GM23248 (cell line): ENCODE data around the gene CIRBP. TPM values are rescaled to one million over a fixed set of nuclear protein-coding genes. Genes with fewer than 3 reads are reported as not detected.

Experiments
- DNase-seq: peaks from one replicate; pipeline ENCODE4 v3.0.0-alpha.2; 2015
- H2AFZ ChIP-seq: fragments of 200-600 bp; sonication (generic); 2 replicates; pipeline ENCODE4 v1.6.1; 2016; ENCODE audit warnings: antibody characterized with exemption
- H3F3A ChIP-seq: fragments of 200-600 bp; sonication (generic); 2 replicates; pipeline ENCODE4 v1.6.1; 2016; ENCODE audit warnings: mild to moderate bottlenecking, antibody characterized with exemption, mixed run types; ENCODE audit not compliant: insufficient read depth
- H3K27ac ChIP-seq: fragments of 200-600 bp; sonication (generic); 2 replicates; pipeline ENCODE4 v1.5.1; 2016; ENCODE audit warnings: mild to moderate bottlenecking
- H3K27me3 ChIP-seq: fragments of 200-600 bp; sonication (generic); replicated peaks from 2 replicates; pipeline ENCODE4 v1.6.1; 2016; ENCODE audit warnings: mild to moderate bottlenecking; ENCODE audit not compliant: insufficient read depth
- H3K36me3 ChIP-seq: fragments of 200-600 bp; sonication (generic); 2 replicates; pipeline ENCODE4 v1.6.1; 2016; ENCODE audit warnings: low read depth, mild to moderate bottlenecking
- H3K4me1 ChIP-seq: fragments of 200-600 bp; sonication (generic); 2 replicates; pipeline ENCODE4 v1.6.1; 2016; ENCODE audit warnings: mild to moderate bottlenecking; ENCODE audit not compliant: insufficient read depth
- H3K4me2 ChIP-seq: fragments of 200-600 bp; sonication (generic); one replicate; pipeline ENCODE4 v1.6.1; 2016; ENCODE audit warnings: mild to moderate bottlenecking; ENCODE audit not compliant: unreplicated experiment
- H3K4me3 ChIP-seq: fragments of 200-600 bp; sonication (generic); 2 replicates; pipeline ENCODE4 v1.5.1; 2016; ENCODE audit warnings: mild to moderate bottlenecking
- H3K79me2 ChIP-seq: fragments of 200-600 bp; sonication (generic); 2 replicates; pipeline ENCODE4 v1.6.1; 2016; ENCODE audit warnings: mild to moderate bottlenecking; ENCODE audit not compliant: insufficient read depth
- H3K9ac ChIP-seq: fragments of 200-600 bp; sonication (generic); 2 replicates; pipeline ENCODE4 v1.6.1; 2016; ENCODE audit warnings: mild to moderate bottlenecking
- H3K9me2 ChIP-seq: fragments of 200-600 bp; sonication (generic); 2 replicates; pipeline ENCODE4 v1.6.1; 2016; ENCODE audit warnings: mixed run types, mild to moderate bottlenecking, moderate library complexity; ENCODE audit not compliant: insufficient read depth
- H3K9me3 ChIP-seq: fragments of 200-600 bp; sonication (generic); one replicate; pipeline ENCODE4 v1.6.1; 2017; ENCODE audit warnings: low read depth
- H4K20me1 ChIP-seq: fragments of 200-600 bp; sonication (generic); 2 replicates; pipeline ENCODE4 v1.6.0; 2016; ENCODE audit not compliant: insufficient read depth
- EZH2 ChIP-seq: fragments of 200-600 bp; sonication (generic); IDR thresholded peaks from 2 replicates; pipeline ENCODE4 v1.6.1; 2018; ENCODE audit warnings: antibody characterized with exemption, mild to moderate bottlenecking; ENCODE audit not compliant: insufficient read depth, poor library complexity, severe bottlenecking
- EZH2phosphoT487 ChIP-seq: fragments of 200-600 bp; sonication (generic); IDR thresholded peaks from 2 replicates; pipeline ENCODE4 v1.6.1; 2018; ENCODE audit warnings: antibody characterized with exemption, moderate library complexity, mild to moderate bottlenecking, low read depth; ENCODE audit not compliant: insufficient read depth
- WGBS, 2 experiments: methylation state at CpG; one replicate each; pipeline ENCODE4 v1.1.6; 2015 to 2017; ENCODE audit warnings: low lambda C conversion rate in 2 of 2, low coverage in 1 of 2; ENCODE audit errors: missing lambda C conversion rate in 2 of 2; 5-methylcytosine and 5-hydroxymethylcytosine counted together
- in situ Hi-C: fragments of 300-500 bp; cut with MboI; formaldehyde crosslinking; loops from 2 replicates; pipeline ENCODE4 v1.15.0; 2020
- polyA plus RNA-seq: library from polyadenylated mRNA; unstranded; fragments of >200 nt; fragmentation: Nextera tagmentation; extraction: Ambion mirVana; gene quantifications from 2 replicates; pipeline ENCODE4 v1.2.1, GENCODE V29; 2016
- total RNA-seq: library from RNA; depleted of rRNA; stranded (reverse); fragments of >200 nt; shearing (Covaris generic); gene quantifications from 2 replicates; pipeline ENCODE4 v1.2.3, GENCODE V29; 2014; rRNA removed

Gene CIRBP
- total RNA-seq (239 and 392 TPM in 2 replicates), polyA plus RNA-seq (163 and 185 TPM in 2 replicates)

DNA sequence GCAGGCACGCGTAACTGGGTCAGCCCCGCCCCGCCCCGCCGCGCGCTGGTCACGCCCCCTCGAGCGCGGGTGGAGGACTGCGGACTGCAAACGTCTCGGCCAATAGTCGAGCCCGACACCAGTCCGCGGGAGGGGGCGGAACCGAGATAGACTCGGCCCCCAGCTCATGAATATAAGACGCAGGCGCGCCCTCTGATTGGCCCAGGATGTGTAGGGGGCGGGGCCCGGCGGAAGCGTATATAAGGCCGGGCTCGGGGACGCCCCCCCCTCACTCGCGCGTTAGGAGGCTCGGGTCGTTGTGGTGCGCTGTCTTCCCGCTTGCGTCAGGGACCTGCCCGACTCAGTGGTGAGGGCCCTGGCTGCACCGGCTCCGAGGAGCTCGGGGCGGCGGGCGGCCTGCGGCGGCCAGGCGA lies at the start of gene CIRBP:
Gene CIRBP (plus strand): TSS at position 268 of the 413 bp plus-strand sequence. CDS start 1,602 bp downstream, outside the sequence.
- no peaks in the 10 kb centered on the region for H3K9me2 ChIP-seq
- peaks cover 32% of the 10 kb centered on the region for H3F3A ChIP-seq
- WGBS, 2 experiments: 0 to 1% methylated on average over 35 to 37 of the region's 50 CpGs
- no peaks in the 10 kb centered on the region for H4K20me1 ChIP-seq
- H3K4me1 ChIP-seq: peaks cover 40% of the 10 kb centered on the region
- H3K4me2 ChIP-seq: peak within 1 kb of the TSS; percentile 95
- no peak for TF ChIP-seq EZH2phosphoT487
- no peak for TF ChIP-seq EZH2
- H3K4me3 ChIP-seq: peak within 1 kb of the TSS; percentile 84
- H3K36me3 ChIP-seq: peaks cover 31% of the 10 kb centered on the region; the same call in 1 of the 2 replicates
- DNase-seq: peak; percentile 100
- peak within 1 kb of the TSS; percentile 97 for H3K27ac ChIP-seq
- H3K27me3 ChIP-seq: no peaks in the 10 kb centered on the region
- in situ Hi-C loops: no loop called here
- H3K79me2 ChIP-seq: peaks cover 58% of the 10 kb centered on the region
- H3K9ac ChIP-seq: peak within 1 kb of the TSS; percentile 97
- H3K9me3 ChIP-seq: no peaks in the 10 kb centered on the region
- no peak within 1 kb of the TSS for H2AFZ ChIP-seq

DNA sequence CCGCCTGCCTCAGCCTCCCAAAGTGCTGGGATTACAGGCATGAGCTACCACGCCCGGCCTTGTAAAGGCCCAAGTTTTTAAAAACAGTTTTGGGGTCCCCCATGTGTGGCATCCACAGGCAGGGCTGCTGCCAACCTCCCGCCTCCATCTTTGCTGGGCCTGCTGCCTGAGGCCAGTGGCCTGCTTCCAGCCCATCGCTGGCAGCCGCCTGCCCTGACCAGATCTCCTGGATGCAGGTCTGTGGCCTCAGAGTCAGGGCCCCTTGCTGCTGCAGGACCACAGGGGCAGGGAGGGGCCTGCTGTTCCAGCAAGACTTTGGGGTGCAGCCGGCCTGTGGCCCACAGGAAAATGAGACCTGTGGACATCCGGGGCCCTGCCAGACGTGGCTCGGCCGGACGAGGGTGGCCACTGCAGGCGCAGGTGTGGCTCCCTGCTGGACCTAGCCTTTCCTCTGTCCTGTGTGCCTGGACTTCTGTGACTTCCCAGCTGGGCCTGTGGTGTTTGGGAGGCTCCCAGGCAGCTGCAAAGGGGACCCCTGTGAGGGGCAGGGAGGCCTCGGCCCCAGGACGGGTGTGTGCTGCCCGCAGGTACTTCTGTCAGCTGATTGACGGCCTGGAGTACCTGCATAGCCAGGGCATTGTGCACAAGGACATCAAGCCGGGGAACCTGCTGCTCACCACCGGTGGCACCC lies 49.2 kb upstream of the CIRBP start:
- Histone ChIP-seq H3K36me3 (no peaks in the 10 kb centered on the region; the same call in 1 of the 2 replicates), H2AFZ (no peak overlapping the region), H3K9me2 (no peaks in the 10 kb centered on the region), H3K4me3 (no peak overlapping the region), H3K9me3 (no peaks in the 10 kb centered on the region), H3F3A (no peaks in the 10 kb centered on the region), H4K20me1 (no peaks in the 10 kb centered on the region), H3K27ac (no peak overlapping the region), H3K79me2 (peaks cover 63% of the 10 kb centered on the region), H3K4me2 (no peak overlapping the region), H3K4me1 (peaks cover 13% of the 10 kb centered on the region; the same call in 1 of the 2 replicates), H3K27me3 (no peaks in the 10 kb centered on the region), H3K9ac (no peak overlapping the region)
- WGBS, 2 experiments: 93 to 94% methylated on average over 15 to 18 of the region's 19 CpGs
- in situ Hi-C loops: no loop called here
- TF ChIP-seq EZH2phosphoT487 (no peak), EZH2 (no peak)
- no peak for DNase-seq

DNA sequence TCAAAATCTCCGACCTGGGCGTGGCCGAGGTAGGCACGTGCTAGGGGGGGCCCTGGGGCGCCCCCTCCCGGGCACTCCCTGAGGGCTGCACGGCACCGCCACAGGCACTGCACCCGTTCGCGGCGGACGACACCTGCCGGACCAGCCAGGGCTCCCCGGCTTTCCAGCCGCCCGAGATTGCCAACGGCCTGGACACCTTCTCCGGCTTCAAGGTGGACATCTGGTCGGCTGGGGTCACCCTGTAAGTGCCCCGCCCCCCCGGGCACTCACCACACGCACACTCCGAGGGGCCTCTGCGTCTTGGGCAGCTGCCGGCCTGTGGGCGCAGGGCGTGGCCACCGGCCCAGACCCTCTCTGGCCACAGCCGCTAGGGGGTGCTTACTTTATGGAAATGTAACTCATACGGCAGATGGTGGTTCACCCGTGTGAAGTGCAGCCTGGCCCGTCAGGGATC lies 48.6 kb upstream of the CIRBP start:
- Histone ChIP-seq H3K9ac (no peak overlapping the region), H3K4me1 (peaks cover 7% of the 10 kb centered on the region; the same call in 1 of the 2 replicates), H3K27me3 (no peaks in the 10 kb centered on the region), H3K79me2 (peaks cover 57% of the 10 kb centered on the region), H2AFZ (no peak overlapping the region), H3K4me3 (no peak overlapping the region), H3K4me2 (no peak overlapping the region), H3K36me3 (no peaks in the 10 kb centered on the region; the same call in 1 of the 2 replicates), H4K20me1 (no peaks in the 10 kb centered on the region), H3F3A (no peaks in the 10 kb centered on the region), H3K9me2 (no peaks in the 10 kb centered on the region), H3K9me3 (no peaks in the 10 kb centered on the region), H3K27ac (no peak overlapping the region)
- 81 to 86% methylated on average over 26 to 27 of the region's 33 CpGs for WGBS, 2 experiments
- no peak for DNase-seq
- in situ Hi-C loops: no loop called here
- TF ChIP-seq EZH2phosphoT487: no peak

DNA sequence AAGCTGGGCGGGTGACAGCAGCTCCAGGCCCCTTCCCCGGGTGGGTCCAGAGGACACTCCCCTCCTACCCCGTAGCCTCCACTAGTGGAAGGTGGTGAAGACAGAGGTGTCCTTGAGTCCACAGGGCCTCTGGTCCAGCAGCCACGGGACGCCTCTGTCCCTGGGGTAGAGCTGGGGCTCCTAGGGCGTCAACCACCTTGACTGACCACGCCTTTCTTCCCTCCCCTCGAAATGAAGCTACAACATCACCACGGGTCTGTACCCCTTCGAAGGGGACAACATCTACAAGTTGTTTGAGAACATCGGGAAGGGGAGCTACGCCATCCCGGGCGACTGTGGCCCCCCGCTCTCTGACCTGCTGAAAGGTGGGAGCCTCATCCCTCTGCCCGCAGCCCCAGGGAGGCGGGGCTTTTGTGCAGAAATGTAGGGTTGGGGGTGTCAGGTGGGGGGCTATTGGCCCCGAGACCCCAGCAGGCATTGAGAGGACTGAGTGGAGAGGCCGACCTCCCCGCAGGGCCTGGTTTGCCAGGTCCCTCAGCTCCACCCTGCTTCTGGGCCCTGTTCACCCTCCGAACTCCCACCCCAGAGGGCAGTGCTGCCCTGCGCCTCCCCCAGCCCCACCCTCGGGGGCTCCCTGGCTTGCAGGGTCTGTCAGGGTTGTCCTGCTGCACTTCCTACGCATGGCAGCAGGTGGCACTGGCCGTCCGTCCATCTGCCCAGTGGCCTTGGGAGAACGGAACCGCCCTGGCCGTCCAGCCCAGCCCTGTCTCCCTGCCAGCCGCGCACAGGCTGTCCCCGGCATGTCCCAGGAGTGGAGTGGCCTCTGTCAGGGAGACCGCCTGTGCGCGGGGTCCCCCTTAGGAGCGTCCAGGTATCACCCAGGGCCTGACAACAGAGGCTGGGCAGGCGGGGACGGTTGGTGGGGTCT lies 47.9 kb upstream of the CIRBP start:
- Histone ChIP-seq H3K27me3 (no peaks in the 10 kb centered on the region), H2AFZ (no peak overlapping the region), H3K27ac (no peak overlapping the region), H3K36me3 (no peaks in the 10 kb centered on the region; the same call in 1 of the 2 replicates), H3K79me2 (peaks cover 50% of the 10 kb centered on the region), H3K9me2 (no peaks in the 10 kb centered on the region), H3K9me3 (no peaks in the 10 kb centered on the region), H3K4me2 (no peak overlapping the region), H3K4me3 (no peak overlapping the region), H4K20me1 (no peaks in the 10 kb centered on the region), H3K4me1 (peaks cover 2% of the 10 kb centered on the region; the same call in 1 of the 2 replicates), H3F3A (no peaks in the 10 kb centered on the region), H3K9ac (no peak overlapping the region)
- TF ChIP-seq EZH2 (no peak), EZH2phosphoT487 (no peak)
- peak; percentile 63 for DNase-seq
- WGBS, 2 experiments: 75% methylated on average over 28 to 37 of the region's 38 CpGs
- in situ Hi-C loops: no loop called here
